HUES64 (cell line): ENCODE measurements around the gene NCK1.

Experiments used
- H3K27ac ChIP-seq: 2 replicates; pipeline ENCODE4 v1.7.0; 2013; ENCODE audit warnings: low read depth, low read length, inconsistent platforms
- H3K27me3 ChIP-seq: 2 replicates; pipeline ENCODE4 v1.6.1; 2013; ENCODE audit warnings: mild to moderate bottlenecking, low read length; ENCODE audit not compliant: insufficient read depth
- H3K36me3 ChIP-seq: 2 replicates; pipeline ENCODE4 v1.6.1; 2013; ENCODE audit warnings: mild to moderate bottlenecking, low read length; ENCODE audit not compliant: insufficient read depth
- H3K4me1 ChIP-seq: 2 replicates; pipeline ENCODE4 v1.6.1; 2013; ENCODE audit warnings: mild to moderate bottlenecking, low read length, moderate library complexity; ENCODE audit not compliant: insufficient read depth
- H3K4me3 ChIP-seq: 2 replicates; pipeline ENCODE4 v1.5.1; 2013; ENCODE audit warnings: mild to moderate bottlenecking, low read length, moderate library complexity
- H3K9ac ChIP-seq: 2 replicates; pipeline ENCODE4 v1.6.1; 2013; ENCODE audit warnings: mild to moderate bottlenecking, low read depth, low read length
- H3K9me3 ChIP-seq: 2 replicates; pipeline ENCODE4 v1.6.1; 2013; ENCODE audit warnings: low read depth, low read length; ENCODE audit not compliant: insufficient read depth
- WGBS: fragments of 150-250, 120-280 bp; methylation state at CpG from one replicate; pipeline ENCODE4 v1.1.7; 2013; ENCODE audit warnings: missing lambda C conversion rate; 5-methylcytosine and 5-hydroxymethylcytosine counted together

The NCK1 gene

GRCh38 chr3:136836511-136837156, 25.4 kb upstream of the NCK1 start:
- Histone ChIP-seq H3K27me3 (no peaks in the 10 kb centered on the region), H3K4me1 (peaks cover 17% of the 10 kb centered on the region), H3K4me3 (no peak overlapping the region), H3K9ac (no peak overlapping the region), H3K36me3 (peaks cover 12% of the 10 kb centered on the region; the same call in 1 of the 2 replicates), H3K9me3 (no peaks in the 10 kb centered on the region), H3K27ac (no peak overlapping the region)

DNA sequence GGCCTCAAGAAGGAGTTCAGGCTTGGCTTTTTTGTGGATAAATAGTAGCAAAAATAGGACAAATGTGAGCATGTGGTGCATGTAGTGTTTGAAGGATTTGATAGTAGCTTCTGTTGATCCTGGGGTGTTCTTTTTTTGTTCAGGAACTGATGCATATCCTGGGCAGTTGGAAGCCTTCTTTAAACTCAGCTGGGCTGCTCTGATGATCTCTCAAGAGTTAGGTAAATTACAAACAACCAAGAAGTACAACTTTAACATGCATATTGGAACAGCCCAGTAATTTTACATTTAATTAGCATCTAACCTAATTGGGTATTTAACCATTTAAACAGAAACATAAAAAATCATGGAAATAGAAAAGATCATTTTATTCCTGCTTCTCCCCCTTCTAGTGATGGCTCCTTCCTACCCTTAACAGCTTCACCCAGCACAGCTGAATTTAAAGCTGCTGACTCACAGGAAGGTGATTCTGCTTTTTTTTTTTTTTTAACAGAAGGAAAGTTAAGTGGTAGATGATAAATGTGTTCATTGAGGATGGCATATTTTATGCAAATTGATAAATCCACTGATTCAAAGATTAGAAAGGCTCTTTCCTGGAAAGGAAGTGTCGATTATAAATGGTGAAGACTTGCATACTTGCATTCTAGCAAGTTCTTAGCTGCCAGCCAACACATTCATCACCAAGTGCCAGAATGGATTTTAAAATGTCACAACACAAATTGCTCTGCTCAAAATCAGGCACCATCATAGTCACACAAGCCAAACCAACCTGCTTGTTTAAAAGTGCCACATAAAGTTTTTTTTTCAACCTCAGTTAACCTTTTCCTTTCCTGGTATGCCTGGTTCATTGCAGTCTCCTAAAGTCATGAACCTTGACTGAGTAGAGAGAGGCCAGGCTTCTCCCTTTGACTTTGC, 23.1 kb upstream of the NCK1 start:
- Histone ChIP-seq H3K9me3 (no peaks in the 10 kb centered on the region), H3K36me3 (peaks cover 21% of the 10 kb centered on the region), H3K27me3 (no peaks in the 10 kb centered on the region), H3K9ac (peak overlapping the region; percentile 55; the same call in 1 of the 2 replicates), H3K4me3 (no peak overlapping the region), H3K4me1 (peaks cover 17% of the 10 kb centered on the region), H3K27ac (no peak overlapping the region)
- WGBS: 91% methylated on average over 1 of the region's 1 CpG

DNA sequence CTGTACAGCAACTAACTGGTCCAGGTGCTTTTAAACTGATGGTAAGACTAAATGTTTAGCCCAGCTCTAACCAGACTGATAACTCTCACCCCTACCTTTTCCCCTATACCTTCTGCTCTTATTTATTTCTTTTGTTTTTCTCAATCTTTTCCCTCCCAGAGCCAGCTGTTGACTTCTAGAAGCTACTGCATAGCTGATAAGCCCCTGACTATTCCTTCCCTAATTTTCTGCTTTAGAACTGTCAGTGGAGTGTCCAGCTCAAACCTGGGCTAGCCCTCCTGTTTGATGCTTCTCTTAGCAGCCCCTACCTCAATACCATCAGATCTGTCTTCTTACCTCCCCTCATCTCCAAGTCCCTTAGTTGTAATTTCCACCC, 22.5 kb upstream of the NCK1 start:
- H3K9me3 ChIP-seq: no peaks in the 10 kb centered on the region
- peaks cover 17% of the 10 kb centered on the region for H3K4me1 ChIP-seq
- peaks cover 21% of the 10 kb centered on the region for H3K36me3 ChIP-seq
- H3K27me3 ChIP-seq: no peaks in the 10 kb centered on the region
- H3K4me3 ChIP-seq: no peak overlapping the region
- peak overlapping the region; percentile 55; the same call in 1 of the 2 replicates for H3K9ac ChIP-seq
- H3K27ac ChIP-seq: no peak overlapping the region

DNA sequence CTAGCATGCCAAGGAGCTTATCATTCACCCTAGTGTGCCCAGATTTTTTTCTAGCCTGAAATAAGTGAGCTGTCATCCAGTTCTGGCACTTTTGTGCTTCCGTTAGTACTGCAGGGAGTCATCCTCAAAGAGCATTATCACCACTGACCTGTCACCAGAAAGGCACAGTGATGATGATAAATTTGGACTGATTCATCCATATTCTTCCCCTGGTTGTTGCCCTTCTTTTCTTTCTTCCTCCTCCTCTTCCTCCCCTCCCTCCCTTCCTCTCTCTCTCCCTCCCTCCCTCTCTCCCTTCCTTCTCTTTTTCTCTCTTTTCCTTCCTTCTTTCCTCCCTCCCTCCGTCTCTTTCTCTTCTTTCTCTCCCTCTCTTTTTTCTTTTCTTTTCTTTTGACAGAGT, 21.8 kb upstream of the NCK1 start:
- WGBS: 98% methylated on average over 2 of the region's 2 CpGs
- Histone ChIP-seq H3K9me3 (no peaks in the 10 kb centered on the region), H3K27me3 (no peaks in the 10 kb centered on the region), H3K9ac (no peak overlapping the region), H3K27ac (no peak overlapping the region), H3K4me1 (peaks cover 17% of the 10 kb centered on the region), H3K36me3 (peaks cover 24% of the 10 kb centered on the region), H3K4me3 (no peak overlapping the region)

- 100% methylated on average over 1 of the region's 1 CpG for WGBS
- H3K9ac ChIP-seq: no peak overlapping the region
- no peaks in the 10 kb centered on the region for H3K27me3 ChIP-seq
- H3K27ac ChIP-seq: no peak overlapping the region
- no peak overlapping the region for H3K4me3 ChIP-seq
- H3K36me3 ChIP-seq: peaks cover 33% of the 10 kb centered on the region
- H3K4me1 ChIP-seq: peaks cover 17% of the 10 kb centered on the region
- H3K9me3 ChIP-seq: no peaks in the 10 kb centered on the region
Measured at GRCh38 chr3:136842294-136842693, 19.7 kb upstream of the NCK1 start.

GRCh38 chr3:136844724-136845123, 17.3 kb upstream of the NCK1 start:
- Histone ChIP-seq H3K4me3 (no peak overlapping the region), H3K27ac (no peak overlapping the region), H3K9me3 (no peaks in the 10 kb centered on the region), H3K27me3 (no peaks in the 10 kb centered on the region), H3K9ac (no peak overlapping the region), H3K36me3 (peaks cover 26% of the 10 kb centered on the region), H3K4me1 (peaks cover 1% of the 10 kb centered on the region; the same call in 1 of the 2 replicates)
- WGBS: no CpG with 5 or more reads among the region's 1 CpG

- H3K4me1 ChIP-seq: no peaks in the 10 kb centered on the region
- no peaks in the 10 kb centered on the region for H3K9me3 ChIP-seq
- H3K4me3 ChIP-seq: no peak overlapping the region
- H3K9ac ChIP-seq: no peak overlapping the region
- WGBS: 93% methylated on average over 4 of the region's 4 CpGs
- H3K27ac ChIP-seq: no peak overlapping the region
- no peaks in the 10 kb centered on the region for H3K27me3 ChIP-seq
- peaks cover 12% of the 10 kb centered on the region for H3K36me3 ChIP-seq
Measured at GRCh38 chr3:136852180-136852579, 9.8 kb upstream of the NCK1 start.

- H3K27me3 ChIP-seq: no peaks in the 10 kb centered on the region
- H3K36me3 ChIP-seq: peaks cover 12% of the 10 kb centered on the region
- no peak overlapping the region for H3K27ac ChIP-seq
- H3K9ac ChIP-seq: no peak overlapping the region
- peaks cover 17% of the 10 kb centered on the region for H3K4me1 ChIP-seq
- no peak overlapping the region for H3K4me3 ChIP-seq
- H3K9me3 ChIP-seq: no peaks in the 10 kb centered on the region
Measured at GRCh38 chr3:136856665-136857064, 5.3 kb upstream of the NCK1 start.

- Histone ChIP-seq H3K27me3 (no peaks in the 10 kb centered on the region), H3K36me3 (peaks cover 12% of the 10 kb centered on the region), H3K9ac (no peak overlapping the region), H3K4me3 (no peak overlapping the region), H3K4me1 (peaks cover 21% of the 10 kb centered on the region), H3K9me3 (no peaks in the 10 kb centered on the region), H3K27ac (no peak overlapping the region)
Measured at GRCh38 chr3:136858381-136858780, 3.6 kb upstream of the NCK1 start.

- H3K4me3 ChIP-seq: peak overlapping the region; percentile 93
- H3K27me3 ChIP-seq: no peaks in the 10 kb centered on the region
- H3K9me3 ChIP-seq: no peaks in the 10 kb centered on the region
- peaks cover 23% of the 10 kb centered on the region for H3K4me1 ChIP-seq
- no peak overlapping the region for H3K9ac ChIP-seq
- 6% methylated on average over 4 of the region's 4 CpGs for WGBS
- peak overlapping the region; percentile 8; the same call in 1 of the 2 replicates for H3K27ac ChIP-seq
- peaks cover under 1% of the 10 kb centered on the region; the same call in 1 of the 2 replicates for H3K36me3 ChIP-seq
Measured at GRCh38 chr3:136860541-136860940, 1.5 kb upstream of the NCK1 start.

GRCh38 chr3:136862617-136863322, 762 bp downstream of the NCK1 start:
- H3K9ac ChIP-seq: peak overlapping the region; percentile 84
- H3K9me3 ChIP-seq: no peaks in the 10 kb centered on the region
- no peaks in the 10 kb centered on the region for H3K27me3 ChIP-seq
- peak overlapping the region; percentile 93 for H3K4me3 ChIP-seq
- peak overlapping the region; percentile 90 for H3K27ac ChIP-seq
- no peaks in the 10 kb centered on the region for H3K36me3 ChIP-seq
- 2% methylated on average over 31 of the region's 39 CpGs for WGBS
- H3K4me1 ChIP-seq: peaks cover 23% of the 10 kb centered on the region
